Left lung (tissue), 10 donors: ENCODE data around the gene SAP30. TPM values are rescaled to one million over a fixed set of nuclear protein-coding genes. Genes with fewer than 3 reads are reported as not detected.

Experiments
- ATAC-seq: fragments of 200-7000 bp; cut with Tn5 transposase; one replicate; pipeline ENCODE4 v1.9.1; 2020; ENCODE audit warnings: moderate library complexity
- DNase-seq, 4 donors: peaks; one replicate each; pipeline ENCODE4 v3.0.0-alpha.2; 2013 to 2020
- H3K27ac ChIP-seq, 2 donors: fragments of 200-600 bp; sonication (generic) in 1 of 2; one replicate each; pipeline versions ENCODE4 v1.5.0 to v1.8.0; 2020 to 2021
- H3K27me3 ChIP-seq, 2 donors: fragments of 200-600 bp; sonication (generic) in 1 of 2; one replicate each; pipeline versions ENCODE4 v1.5.0 to v1.8.0; 2020 to 2021
- H3K36me3 ChIP-seq, 2 donors: fragments of 200-600 bp; sonication (generic) in 1 of 2; one replicate each; pipeline versions ENCODE4 v1.5.0 to v1.8.0; 2020 to 2021
- H3K4me1 ChIP-seq, 2 donors: fragments of 200-600 bp; one replicate each; pipeline ENCODE4 v1.8.0; 2021
- H3K4me3 ChIP-seq, 2 donors: fragments of 200-600 bp; sonication (generic) in 1 of 2; one replicate each; pipeline versions ENCODE4 v1.5.0 to v1.8.0; 2020 to 2021; ENCODE audit warnings: mild to moderate bottlenecking in 1 of 2
- H3K9me3 ChIP-seq, 2 donors: fragments of 200-600 bp; sonication (generic) in 1 of 2; one replicate each; pipeline versions ENCODE4 v1.5.0 to v1.8.0; 2020 to 2021
- CTCF ChIP-seq, 2 donors: fragments of 200-600 bp; sonication (generic) in 1 of 2; IDR thresholded peaks; one replicate each; pipeline versions ENCODE4 v1.5.0 to v1.8.0; 2021; ENCODE audit warnings: antibody characterized with exemption in 2 of 2
- intact Hi-C, 2 donors: fragments of 100-400 bp; cut with DNase I; formaldehyde crosslinking; loops; one replicate each; pipeline versions ENCODE4 v1.11.2 to v1.14.2; 2022
- polyA plus RNA-seq, 6 donors: library from polyadenylated mRNA; unstranded; fragments of 120-200 nt; gene quantifications; one replicate each; pipeline ENCODE4 v1.2.1, GENCODE V29; 2013; ENCODE audit not compliant: insufficient read length in 6 of 6
- total RNA-seq, 2 donors: library from RNA; stranded (reverse); fragmentation: NEBNext Ultra II Directional; extraction: Animal tissue kit (Norgen Biotek cat#: 25700); gene quantifications; one replicate each; pipeline ENCODE4 v1.2.1, GENCODE V29; 2021
- donor health status: DM: no; HTN: yes; CAD: no.
- donor health status: DM: no; HTN: no; CAD: no.

The SAP30 gene
- total and polyA plus RNA-seq, 8 donors, result 10.2 to 22.3 (median 18.0) TPM

- Histone ChIP-seq H3K27me3 (no peaks in the 10 kb centered on the region), H3K4me3 (peak overlapping the region; percentile 66 to 84), H3K36me3 (peaks cover 0 to 4% of the 10 kb centered on the region in 2 donors), H3K4me1 (peaks cover 0 to 28% of the 10 kb centered on the region in 2 donors), H3K27ac (peak overlapping the region; percentile 99 to 100), H3K9me3 (no peaks in the 10 kb centered on the region)
- intact Hi-C loops, result no loop called here
- DNase-seq, result peak; percentile 75 to 89 (median 84)
- ATAC-seq, result peak; percentile 70
- TF ChIP-seq CTCF (IDR thresholded peaks at IDR 0.05), result no peak
These were observed 35.6 kb upstream of the SAP30 start for GRCh38 chr4:173334891-173335752.

- Histone ChIP-seq H3K4me3 (no peak overlapping the region), H3K4me1 (peaks cover 0 to 14% of the 10 kb centered on the region in 2 donors), H3K9me3 (no peaks in the 10 kb centered on the region), H3K27ac (no peak overlapping the region), H3K27me3 (no peaks in the 10 kb centered on the region), H3K36me3 (no peaks in the 10 kb centered on the region)
- no peak for TF ChIP-seq CTCF (IDR thresholded peaks at IDR 0.05)
- no peak for ATAC-seq
- no peak for DNase-seq
- intact Hi-C loops, result no loop called here
These were observed 33.3 kb upstream of the SAP30 start for GRCh38 chr4:173337463-173337862.

- Histone ChIP-seq H3K4me3 (no peak overlapping the region), H3K27ac (no peak overlapping the region), H3K27me3 (no peaks in the 10 kb centered on the region), H3K4me1 (no peaks in the 10 kb centered on the region), H3K9me3 (no peaks in the 10 kb centered on the region), H3K36me3 (no peaks in the 10 kb centered on the region)
- intact Hi-C loops, result no loop called here
- no peak for TF ChIP-seq CTCF (IDR thresholded peaks at IDR 0.05)
- DNase-seq (no peak), ATAC-seq (no peak)
These were observed 26.8 kb upstream of the SAP30 start for GRCh38 chr4:173343832-173344397.

- Histone ChIP-seq H3K4me3 (no peak overlapping the region), H3K9me3 (no peaks in the 10 kb centered on the region), H3K4me1 (no peaks in the 10 kb centered on the region), H3K27ac (no peak overlapping the region), H3K36me3 (no peaks in the 10 kb centered on the region), H3K27me3 (no peaks in the 10 kb centered on the region)
- DNase-seq (no peak), ATAC-seq (no peak)
- TF ChIP-seq CTCF (IDR thresholded peaks at IDR 0.05), result no peak
- intact Hi-C loops, result no loop called here
These were observed 25.1 kb upstream of the SAP30 start for GRCh38 chr4:173345648-173346047.

GRCh38 chr4:173346074-173346473 is 24.7 kb upstream of the SAP30 start:
- no peaks in the 10 kb centered on the region for H3K9me3 ChIP-seq
- H3K4me3 ChIP-seq, result no peak overlapping the region
- intact Hi-C loops, result no loop called here
- no peak for DNase-seq
- no peak for TF ChIP-seq CTCF (IDR thresholded peaks at IDR 0.05)
- no peak overlapping the region for H3K27ac ChIP-seq
- H3K4me1 ChIP-seq, result no peaks in the 10 kb centered on the region
- no peaks in the 10 kb centered on the region for H3K27me3 ChIP-seq
- no peak for ATAC-seq
- H3K36me3 ChIP-seq, result no peaks in the 10 kb centered on the region
